Fibroblast of lung (primary cell): ENCODE data around the gene LGALS8. TPM values are rescaled to one million over a fixed set of nuclear protein-coding genes. Genes with fewer than 3 reads are reported as not detected.

Source experiments
- DNase-seq, 2 donors: peaks; one replicate each; pipeline versions ENCODE4 v3.0.0 to v3.0.0-alpha.2; 2010; ENCODE audit warnings: low read depth in 2 of 2
- H2AFZ ChIP-seq: 2 replicates; pipeline ENCODE4 v1.5.1; 2012; ENCODE audit warnings: low read length, control low read depth, inconsistent platforms
- H3K27ac ChIP-seq: 2 replicates; pipeline ENCODE4 v1.5.1; 2011; ENCODE audit warnings: low read length, control low read depth; ENCODE audit not compliant: insufficient read depth
- H3K27me3 ChIP-seq: 2 replicates; pipeline ENCODE4 v1.5.1; 2011; ENCODE audit warnings: mild to moderate bottlenecking, low read length; ENCODE audit not compliant: control insufficient read depth, insufficient read depth
- H3K36me3 ChIP-seq: 2 replicates; pipeline ENCODE4 v1.5.1; 2011; ENCODE audit warnings: low read length; ENCODE audit not compliant: control insufficient read depth, insufficient read depth
- H3K4me1 ChIP-seq: 2 replicates; pipeline ENCODE4 v1.5.1; 2011; ENCODE audit warnings: low read length; ENCODE audit not compliant: control insufficient read depth, insufficient read depth; ENCODE audit errors: extremely low read depth
- H3K4me2 ChIP-seq: 2 replicates; pipeline ENCODE4 v1.5.1; 2011; ENCODE audit warnings: low read length, control low read depth; ENCODE audit not compliant: insufficient read depth; ENCODE audit errors: extremely low read depth
- H3K4me3 ChIP-seq, 4 experiments: fragments of 200-600 bp in 1 of 4; sonication (generic) in 1 of 4; replicated peaks in 1 of 4; 2 replicates each; pipeline ENCODE4 v1.5.1; 2011 to 2016; ENCODE audit warnings: low read length in 4 of 4, low read depth in 3 of 4, mild to moderate bottlenecking in 3 of 4, control low read depth in 2 of 4, inconsistent platforms in 1 of 4, mixed read lengths in 1 of 4; ENCODE audit not compliant: insufficient read depth in 1 of 4; ENCODE audit errors: control extremely low read depth in 1 of 4
- H3K79me2 ChIP-seq: 2 replicates; pipeline ENCODE4 v1.5.1; 2012; ENCODE audit warnings: mild to moderate bottlenecking, low read length, inconsistent platforms; ENCODE audit not compliant: control insufficient read depth, insufficient read depth
- H3K9ac ChIP-seq: 2 replicates; pipeline ENCODE4 v1.5.1; 2011; ENCODE audit warnings: mild to moderate bottlenecking, low read length, control low read depth; ENCODE audit not compliant: insufficient read depth
- H3K9me3 ChIP-seq: 2 replicates; pipeline ENCODE4 v1.5.1; 2012; ENCODE audit warnings: low read depth, low read length; ENCODE audit not compliant: control insufficient read depth, insufficient read depth
- H4K20me1 ChIP-seq: 2 replicates; pipeline ENCODE4 v1.5.1; 2011; ENCODE audit warnings: low read length; ENCODE audit not compliant: control insufficient read depth, insufficient read depth; ENCODE audit errors: extremely low read depth
- EZH2 ChIP-seq: IDR thresholded peaks from 2 replicates; pipeline ENCODE4 v1.5.1; 2012; ENCODE audit warnings: low read length, control low read depth, mild to moderate bottlenecking; ENCODE audit errors: missing control alignments
- polyA plus RNA-seq, 2 donors: library from polyadenylated mRNA; depleted of rRNA in 1 of 2; stranded (reverse) in 1 of 2; unstranded in 1 of 2; fragments of >200 nt; gene quantifications; 2 replicates each; pipeline ENCODE4 v1.2.1, GENCODE V29; 2011 to 2012; ENCODE audit warnings: missing spikeins in 1 of 2
- total RNA-seq: library from RNA; depleted of rRNA; stranded (reverse); fragments of >200 nt; gene quantifications from 2 replicates; pipeline ENCODE4 v1.2.1, GENCODE V29; 2014
- TF ChIP-seq, protein P1 (sequence below), 2 donors: IDR thresholded peaks in 1 of 2; conservative IDR thresholded peaks in 1 of 2; 1 replicate in 1 of 2; 2 replicates in 1 of 2; pipeline ENCODE4 v1.5.1; 2011 to 2012; ENCODE audit warnings: low read length in 2 of 2, control low read depth in 1 of 2, inconsistent platforms in 1 of 2, low read depth in 1 of 2, mild to moderate bottlenecking in 1 of 2

The LGALS8 gene
- total and polyA plus RNA-seq, 2 donors (not counting 1 experiment from before 2014, with no cell fraction given), result 53.1 to 64.2 TPM

DNA sequence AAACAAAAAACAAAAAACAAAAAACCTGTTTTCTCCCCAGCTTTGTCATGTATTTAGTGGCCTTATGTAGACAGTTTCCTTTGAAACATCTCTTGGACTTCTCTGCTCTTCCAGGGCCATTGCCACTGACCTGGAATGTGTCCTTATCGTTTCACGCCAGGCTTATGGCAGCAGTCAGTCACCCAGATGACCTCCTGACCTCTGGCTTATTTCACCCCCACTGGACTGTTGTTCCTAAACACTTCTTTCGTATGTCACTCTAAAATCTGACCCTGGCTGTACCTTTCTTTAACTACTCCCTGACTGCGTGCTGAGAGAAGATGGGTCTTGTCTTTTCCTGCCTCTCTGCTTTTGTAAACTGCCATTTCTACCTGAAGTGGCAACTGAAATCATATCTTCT is 9.1 kb downstream of the LGALS8 start:
- no peaks in the 10 kb centered on the region for H3K4me1 ChIP-seq
- no peak overlapping the region for H3K4me2 ChIP-seq
- no peaks in the 10 kb centered on the region for H3K9me3 ChIP-seq
- no peak overlapping the region for H3K4me3 ChIP-seq
- H3K9ac ChIP-seq, result no peak overlapping the region
- no peak overlapping the region for H2AFZ ChIP-seq
- TF ChIP-seq, protein P1, sequence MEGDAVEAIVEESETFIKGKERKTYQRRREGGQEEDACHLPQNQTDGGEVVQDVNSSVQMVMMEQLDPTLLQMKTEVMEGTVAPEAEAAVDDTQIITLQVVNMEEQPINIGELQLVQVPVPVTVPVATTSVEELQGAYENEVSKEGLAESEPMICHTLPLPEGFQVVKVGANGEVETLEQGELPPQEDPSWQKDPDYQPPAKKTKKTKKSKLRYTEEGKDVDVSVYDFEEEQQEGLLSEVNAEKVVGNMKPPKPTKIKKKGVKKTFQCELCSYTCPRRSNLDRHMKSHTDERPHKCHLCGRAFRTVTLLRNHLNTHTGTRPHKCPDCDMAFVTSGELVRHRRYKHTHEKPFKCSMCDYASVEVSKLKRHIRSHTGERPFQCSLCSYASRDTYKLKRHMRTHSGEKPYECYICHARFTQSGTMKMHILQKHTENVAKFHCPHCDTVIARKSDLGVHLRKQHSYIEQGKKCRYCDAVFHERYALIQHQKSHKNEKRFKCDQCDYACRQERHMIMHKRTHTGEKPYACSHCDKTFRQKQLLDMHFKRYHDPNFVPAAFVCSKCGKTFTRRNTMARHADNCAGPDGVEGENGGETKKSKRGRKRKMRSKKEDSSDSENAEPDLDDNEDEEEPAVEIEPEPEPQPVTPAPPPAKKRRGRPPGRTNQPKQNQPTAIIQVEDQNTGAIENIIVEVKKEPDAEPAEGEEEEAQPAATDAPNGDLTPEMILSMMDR (conservative IDR thresholded peaks at IDR 0.05 in 1 of 2, IDR thresholded peaks at IDR 0.05 in 1 of 2; ENCODE audit: low read depth in 1 of 2, low read length in 2 of 2), result no peak
- no peak for TF ChIP-seq EZH2
- H3K27ac ChIP-seq, result no peak overlapping the region
- peaks cover 1% of the 10 kb centered on the region for H3K36me3 ChIP-seq
- no peaks in the 10 kb centered on the region for H4K20me1 ChIP-seq
- DNase-seq, result no peak
- no peaks in the 10 kb centered on the region for H3K27me3 ChIP-seq
- no peaks in the 10 kb centered on the region for H3K79me2 ChIP-seq

DNA sequence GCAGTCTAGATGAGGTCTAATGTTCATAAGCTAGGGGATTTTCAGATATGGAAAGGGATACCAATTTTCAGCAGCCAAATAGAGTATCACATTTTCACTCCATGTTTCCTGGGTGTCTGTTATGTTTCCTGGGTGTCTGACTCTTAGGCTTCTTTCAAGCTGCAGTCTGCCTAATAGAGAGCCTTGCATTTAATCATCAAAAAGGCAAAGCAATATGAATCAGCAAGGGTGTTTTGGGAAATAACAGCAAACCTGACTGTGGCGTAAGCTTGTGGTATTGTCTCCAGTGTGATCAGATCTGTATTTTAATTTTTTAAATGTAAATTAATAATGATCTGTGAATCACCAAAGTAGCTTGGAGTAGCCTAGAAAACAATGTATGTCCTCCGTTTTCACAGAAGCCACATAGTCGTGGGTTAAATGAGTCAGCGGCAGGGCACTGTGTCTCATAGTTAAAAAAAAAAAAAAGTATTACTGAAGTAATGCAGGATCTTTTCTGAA is 10.4 kb downstream of the LGALS8 start:
- H4K20me1 ChIP-seq, result no peaks in the 10 kb centered on the region
- peaks cover 4% of the 10 kb centered on the region for H3K36me3 ChIP-seq
- H3K9ac ChIP-seq, result no peak overlapping the region
- peak; percentile 44 to 84 for DNase-seq
- no peaks in the 10 kb centered on the region for H3K9me3 ChIP-seq
- no peaks in the 10 kb centered on the region for H3K79me2 ChIP-seq
- H3K27me3 ChIP-seq, result no peaks in the 10 kb centered on the region
- no peaks in the 10 kb centered on the region for H3K4me1 ChIP-seq
- H3K4me2 ChIP-seq, result no peak overlapping the region
- H3K27ac ChIP-seq, result no peak overlapping the region
- H2AFZ ChIP-seq, result no peak overlapping the region
- H3K4me3 ChIP-seq, result no peak overlapping the region
- TF ChIP-seq, protein P1 (conservative IDR thresholded peaks at IDR 0.05 in 1 of 2, IDR thresholded peaks at IDR 0.05 in 1 of 2; ENCODE audit: low read depth in 1 of 2, low read length in 2 of 2), result no peak
- TF ChIP-seq EZH2, result no peak

DNA sequence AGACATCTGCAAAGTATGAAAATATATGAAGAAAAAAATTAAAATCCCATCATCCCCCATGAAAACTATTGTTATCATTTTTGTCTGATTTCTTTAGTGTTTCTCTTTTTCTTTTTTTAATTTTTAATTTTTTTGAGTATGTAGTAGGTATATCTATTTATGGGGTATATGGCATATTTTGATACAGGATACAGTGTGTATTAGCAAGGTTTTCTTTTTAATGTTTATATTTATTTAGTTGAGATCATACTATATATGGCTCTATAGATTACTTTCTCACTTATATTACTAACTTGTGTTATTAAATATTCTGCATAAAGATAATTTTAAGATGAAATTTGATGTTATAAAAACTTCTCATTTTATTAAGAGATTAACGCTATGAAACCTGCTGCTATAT is 11.4 kb downstream of the LGALS8 start:
- no peak overlapping the region for H3K27ac ChIP-seq
- no peaks in the 10 kb centered on the region for H3K4me1 ChIP-seq
- DNase-seq, result no peak
- H3K27me3 ChIP-seq, result no peaks in the 10 kb centered on the region
- no peak for TF ChIP-seq EZH2
- TF ChIP-seq, protein P1 (conservative IDR thresholded peaks at IDR 0.05 in 1 of 2, IDR thresholded peaks at IDR 0.05 in 1 of 2; ENCODE audit: low read depth in 1 of 2, low read length in 2 of 2), result no peak
- no peaks in the 10 kb centered on the region for H4K20me1 ChIP-seq
- no peak overlapping the region for H2AFZ ChIP-seq
- peaks cover 4% of the 10 kb centered on the region for H3K36me3 ChIP-seq
- H3K4me2 ChIP-seq, result no peak overlapping the region
- no peaks in the 10 kb centered on the region for H3K79me2 ChIP-seq
- no peak overlapping the region for H3K9ac ChIP-seq
- no peak overlapping the region for H3K4me3 ChIP-seq
- H3K9me3 ChIP-seq, result no peaks in the 10 kb centered on the region
